DMS 273 treated with DMSO at 0.1 percent for 48 hours (cell line): Measurements from ENCODE around the gene PFKL.

Experiments used
- DNase-seq: peaks from one replicate; lab custom pipeline; 2025; lab: John Stamatoyannopoulos, UW

Gene PFKL

DNA sequence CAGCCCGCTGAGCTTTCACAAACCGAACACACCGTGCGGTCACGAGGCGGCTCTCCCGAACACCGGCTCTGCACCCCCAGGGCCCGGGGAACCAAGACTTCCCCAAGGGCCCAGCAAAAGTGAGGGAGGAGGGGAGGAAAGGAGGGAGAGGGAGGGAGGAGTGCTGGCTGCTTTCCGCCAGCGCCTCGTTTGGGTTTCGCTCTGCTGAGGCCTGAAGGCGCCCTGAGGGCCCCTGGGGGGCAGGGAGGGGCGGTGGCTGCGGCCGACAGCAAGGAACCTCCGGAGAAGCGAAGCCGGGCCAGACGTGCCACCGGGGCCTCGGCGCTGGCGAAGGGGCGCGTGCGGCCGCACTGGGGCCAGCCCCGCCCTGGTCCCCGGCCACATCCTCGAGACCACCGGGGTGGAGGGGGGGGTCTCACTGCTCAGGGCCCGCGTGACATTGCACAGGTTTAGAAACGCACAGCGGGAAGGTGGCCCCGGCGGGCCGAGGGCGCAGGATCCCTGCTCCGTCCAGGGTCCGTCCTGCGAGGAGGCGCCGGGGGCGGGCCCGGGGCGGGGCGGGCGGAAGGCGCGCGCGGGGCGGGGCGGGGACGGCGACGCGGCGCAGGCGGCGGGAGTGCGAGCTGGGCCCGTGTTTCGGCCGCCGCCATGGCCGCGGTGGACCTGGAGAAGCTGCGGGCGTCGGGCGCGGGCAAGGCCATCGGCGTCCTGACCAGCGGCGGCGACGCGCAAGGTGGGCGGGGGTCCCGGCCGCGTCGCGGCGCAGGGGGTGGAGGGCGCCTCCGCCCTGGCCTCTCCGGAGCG lies at the start of gene PFKL:
TSS of gene PFKL (plus strand) at position 596 of the 804 bp plus-strand sequence. CDS start at position 649, 53 bp downstream.
- no peak for DNase-seq

GRCh38 chr21:44253832-44254710 lies 45.8 kb upstream of the PFKL start:
- DNase-seq = no peak

DNA sequence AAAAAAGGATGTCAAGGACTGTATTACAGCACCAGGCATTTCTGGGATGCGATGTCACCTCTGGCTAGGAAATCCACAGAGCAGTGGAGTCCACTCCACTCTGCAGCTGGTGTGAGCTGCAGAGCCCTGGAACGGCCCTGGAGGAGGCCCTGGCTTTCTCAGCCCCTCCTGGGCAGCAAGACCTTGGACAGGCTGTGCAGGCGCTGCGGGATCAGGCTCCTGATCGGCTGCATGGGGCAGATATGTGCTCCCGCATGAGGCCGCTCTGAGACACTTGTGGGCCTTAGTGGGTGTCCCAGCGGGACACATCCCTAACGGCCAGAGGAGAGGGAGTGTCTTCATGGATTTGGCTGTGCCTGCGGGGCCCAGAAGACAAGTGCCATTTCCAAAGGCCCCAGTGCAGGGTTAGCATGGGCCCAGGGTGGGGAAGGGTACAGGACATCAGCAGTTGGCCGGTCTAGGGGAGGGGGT lies 44.3 kb upstream of the PFKL start:
- DNase-seq = no peak

- no peak for DNase-seq
Measured at GRCh38 chr21:44258056-44258725, 41.7 kb upstream of the PFKL start.

DNA sequence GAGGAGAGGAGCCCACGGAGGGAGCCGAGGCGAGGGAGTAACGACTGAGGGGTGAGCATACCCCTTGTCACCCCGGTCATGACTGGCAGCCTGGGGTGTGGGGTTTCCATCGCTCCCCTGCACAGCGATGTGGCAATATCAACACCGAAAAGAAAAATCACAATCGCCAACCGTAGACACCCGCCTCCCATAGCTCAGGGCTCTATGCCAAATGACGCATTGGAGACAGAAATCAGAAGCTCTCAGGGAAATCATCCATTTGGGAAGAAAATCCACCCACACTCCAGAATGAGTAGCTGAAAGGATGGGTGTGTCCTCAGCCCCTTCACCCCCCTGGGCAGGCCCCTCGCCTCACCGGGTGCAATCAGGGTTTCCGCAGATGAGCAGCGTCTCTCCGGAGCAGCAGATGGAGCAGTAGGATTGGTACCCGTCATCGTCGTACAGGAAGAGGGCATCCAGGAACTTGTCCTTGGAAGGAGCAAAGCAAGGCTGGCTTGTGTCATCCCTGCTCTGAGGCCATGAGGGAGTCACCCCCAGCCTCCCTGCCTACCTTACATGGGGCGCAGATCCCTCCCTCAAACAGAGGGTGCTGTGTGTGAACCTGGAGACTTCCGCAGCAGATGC lies 40.7 kb upstream of the PFKL start:
- no peak for DNase-seq

- no peak for DNase-seq
Measured at GRCh38 chr21:44260066-44260465, 39.8 kb upstream of the PFKL start.

DNA sequence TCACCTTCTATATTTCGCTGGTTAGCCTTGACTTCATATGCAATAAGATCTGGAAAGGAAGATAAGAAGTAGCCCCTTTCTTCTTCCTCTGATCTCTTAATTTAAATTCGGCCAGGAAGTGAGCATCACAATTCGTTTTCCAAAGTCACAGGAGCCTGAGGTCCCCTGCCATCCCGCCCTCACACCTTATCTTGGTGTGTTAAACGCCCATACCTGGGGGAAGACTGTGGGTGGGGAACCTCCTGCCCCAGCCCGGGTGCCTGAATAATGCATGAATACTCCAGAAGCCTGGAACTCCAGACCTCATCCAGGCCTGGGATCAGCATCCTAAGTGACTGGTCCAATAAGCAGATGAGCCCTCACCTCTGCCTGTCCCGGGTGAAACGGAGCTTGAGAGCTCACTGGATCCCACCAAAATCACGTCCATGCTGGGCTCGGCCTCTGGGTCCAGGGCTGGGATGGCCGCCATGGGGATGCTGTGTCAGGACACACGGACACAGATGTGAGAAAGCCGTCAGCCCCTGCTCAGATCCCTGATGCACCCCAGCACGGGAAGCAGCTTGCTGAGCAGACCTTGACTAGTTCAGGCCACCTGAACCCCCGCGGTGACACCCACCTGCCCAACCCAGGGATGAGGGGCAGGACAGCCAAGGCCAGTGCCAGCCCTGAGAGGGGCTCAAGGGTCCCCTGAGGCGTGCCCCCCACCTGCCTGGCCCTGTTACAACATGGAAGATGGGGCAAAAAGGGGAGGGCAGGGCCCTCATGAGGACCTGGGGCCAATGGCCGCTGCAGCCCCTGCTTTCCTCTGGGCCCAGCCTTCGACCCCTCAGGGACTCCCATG lies 38.8 kb upstream of the PFKL start:
- DNase-seq = no peak

GRCh38 chr21:44261675-44262295 lies 38.1 kb upstream of the PFKL start, which contains the start of gene DNMT3L:
DNMT3L (minus strand) TSS chr21:44261897; CDS start chr21:44261259, 638 bp downstream.
- no peak for DNase-seq

DNA sequence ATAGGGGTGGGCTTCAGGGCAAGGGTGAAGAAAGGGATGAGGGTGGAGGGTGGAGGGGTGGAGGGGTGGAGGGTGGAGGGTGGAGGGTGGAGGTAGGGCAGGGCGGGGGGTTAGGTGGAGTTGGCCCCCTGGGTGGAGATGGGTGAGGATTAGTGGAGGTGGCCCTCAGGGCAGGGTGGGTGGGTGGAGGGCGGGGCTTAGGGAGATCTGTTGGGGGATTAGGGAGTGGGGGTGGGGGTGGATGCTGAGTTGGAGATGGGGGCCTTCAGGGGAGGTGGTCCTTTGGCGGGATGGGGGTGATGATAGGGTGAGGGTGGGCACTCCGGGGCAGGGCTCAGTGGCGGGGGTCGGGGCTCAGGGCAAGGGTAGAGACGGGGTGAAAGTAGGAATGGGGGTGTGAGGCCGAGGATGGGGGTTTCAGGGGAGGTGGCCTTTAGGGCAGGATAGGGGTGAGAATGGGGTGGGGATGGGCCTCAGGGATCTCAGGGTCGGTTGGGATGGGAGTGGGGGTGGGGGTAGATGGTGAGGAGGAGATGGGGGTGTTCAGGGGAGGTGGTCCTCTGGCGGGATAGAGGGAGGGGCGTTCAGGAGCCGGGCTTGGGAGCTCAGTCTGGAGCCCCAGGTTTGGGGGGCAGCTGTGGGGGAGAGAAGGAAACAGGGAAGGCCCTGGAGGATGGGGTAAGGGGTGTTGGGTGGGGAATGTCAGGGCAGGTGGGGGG lies 37.4 kb upstream of the PFKL start:
- no peak for DNase-seq

- no peak for DNase-seq
Measured at GRCh38 chr21:44263221-44263760, 36.6 kb upstream of the PFKL start.

- DNase-seq = no peak
Measured at GRCh38 chr21:44263768-44264167, 36.1 kb upstream of the PFKL start.

GRCh38 chr21:44265734-44266270 lies 34.1 kb upstream of the PFKL start:
- no peak for DNase-seq

GRCh38 chr21:44267655-44268142 lies 32.2 kb upstream of the PFKL start:
- no peak for DNase-seq

GRCh38 chr21:44269090-44269489 lies 30.8 kb upstream of the PFKL start:
- no peak for DNase-seq

DNA sequence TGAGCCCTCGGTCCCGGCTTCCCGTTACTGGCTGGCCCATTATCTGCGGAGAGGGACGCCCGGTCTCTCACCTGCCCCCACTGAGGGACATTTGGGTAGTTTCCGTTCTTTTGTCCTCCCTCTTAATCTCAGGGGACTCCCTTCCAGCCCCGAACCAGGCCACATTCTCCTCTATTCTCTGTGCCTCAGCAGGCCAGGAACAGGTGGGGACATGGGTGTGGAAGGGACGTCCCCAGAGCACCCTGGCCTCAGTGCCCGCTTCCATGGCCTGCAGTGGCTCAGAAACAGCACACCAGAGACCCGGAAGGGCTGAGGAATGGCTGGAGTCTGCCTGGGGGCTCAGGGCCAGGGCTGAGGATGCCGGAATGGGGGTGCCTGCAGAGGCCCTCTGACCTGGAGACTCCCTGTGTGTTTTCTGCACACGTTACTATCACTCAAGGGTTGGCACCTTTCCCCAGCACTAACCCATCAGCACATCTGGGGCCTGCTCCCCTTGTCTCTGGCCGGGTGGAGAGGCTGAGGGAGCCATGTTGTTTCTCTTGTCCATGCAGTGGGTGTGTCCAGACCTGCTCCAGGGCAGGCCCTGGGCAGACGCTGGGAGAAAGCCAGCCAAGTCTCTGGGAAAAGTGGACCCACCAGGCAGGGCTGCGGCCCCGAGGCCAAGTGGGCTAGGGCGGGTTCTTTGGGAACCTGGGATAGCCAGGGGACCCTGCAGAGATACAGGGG lies 28.1 kb upstream of the PFKL start:
- DNase-seq = no peak

DNA sequence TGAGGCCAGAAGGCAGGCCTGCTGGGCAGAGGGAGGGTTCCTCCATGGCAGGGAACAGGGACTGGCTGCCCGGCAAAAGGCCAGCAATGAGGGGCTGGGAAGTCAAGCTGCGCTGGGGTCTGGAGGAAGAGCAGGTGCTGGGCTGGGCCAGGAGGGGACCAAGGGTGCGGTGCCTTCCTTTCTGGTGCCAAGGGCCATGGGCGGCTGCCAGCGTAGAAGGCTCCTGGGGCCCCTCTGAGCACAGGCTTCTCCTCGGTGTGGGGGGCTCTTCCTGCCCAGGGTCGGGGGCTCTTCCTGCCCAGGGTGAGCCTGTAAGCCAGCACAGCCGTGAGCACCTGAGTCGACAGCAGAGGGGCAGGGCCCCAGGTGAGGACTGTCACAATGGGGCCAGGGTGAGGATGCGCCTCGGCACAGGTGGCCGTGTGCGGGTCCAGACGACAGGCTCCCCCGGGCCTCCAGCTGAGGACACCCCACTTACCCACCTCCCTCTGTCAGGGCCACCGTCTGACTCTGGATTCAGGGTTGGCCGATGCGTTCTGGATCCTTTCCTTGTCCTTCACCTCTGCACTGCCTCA lies 27.5 kb upstream of the PFKL start:
- DNase-seq = no peak

DNA sequence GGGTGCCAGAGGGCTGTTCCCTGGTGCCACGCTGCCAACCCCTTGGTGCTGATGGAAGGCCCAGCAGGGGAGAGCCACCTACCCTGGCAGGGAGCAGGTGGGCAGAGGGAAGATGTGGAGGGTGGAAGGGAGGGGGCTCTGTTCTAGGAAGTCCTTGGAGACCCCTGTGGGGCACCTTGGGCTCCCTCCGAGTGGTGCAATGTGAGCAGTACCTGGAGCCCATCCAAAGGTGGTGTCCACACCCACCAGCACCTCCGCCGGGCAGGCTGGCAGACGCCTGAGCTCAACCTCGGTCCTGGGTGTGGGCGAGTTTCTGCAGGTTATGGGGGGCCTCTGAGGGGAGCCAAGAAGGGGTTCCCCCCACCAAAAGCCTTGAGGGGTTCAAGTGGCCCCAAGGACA lies 26.8 kb upstream of the PFKL start:
- no peak for DNase-seq

DNA sequence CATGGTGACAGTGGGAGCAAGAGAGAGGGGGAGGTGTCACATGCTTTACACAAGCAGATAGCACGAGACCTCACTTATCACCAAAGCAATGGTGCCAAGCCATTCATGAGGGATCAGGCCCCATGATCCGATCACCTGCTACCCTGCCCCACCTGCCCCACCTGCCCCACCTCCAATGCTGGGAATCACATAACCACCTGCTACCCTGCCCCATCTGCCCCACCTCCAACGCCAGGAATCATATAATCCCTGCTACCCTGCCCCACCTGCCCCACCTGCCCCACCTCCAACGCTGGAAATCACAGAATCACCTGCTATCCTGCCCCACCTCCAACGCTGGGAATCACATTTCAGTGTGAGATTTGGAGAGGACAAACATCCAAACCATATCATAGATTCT lies 24.8 kb upstream of the PFKL start:
- DNase-seq = no peak
